ENCODE measurements around the gene PKN1. TPM values are rescaled to one million over a fixed set of nuclear protein-coding genes. Genes with fewer than 3 reads are reported as not detected.
A peak's percentile ranks its signal among the peaks of the same experiment; 100 is the strongest.

Gene PKN1
- total and polyA plus RNA-seq, 4 donors = 13.7 to 41.6 (median 22.3) TPM

GRCh38 chr19:14418856-14419105 is 14.3 kb upstream of the PKN1 start:
- Histone ChIP-seq H3K4me3 (ENCODE audit: low read depth in 1 of 3, low read length in 3 of 3) (peak overlapping the region; percentile 76 to 78 (median 77)), H3K9ac (ENCODE audit: low read depth in 1 of 2, low read length in 2 of 2) (peak overlapping the region; percentile 51 to 60), H3K4me1 (ENCODE audit: control insufficient read depth in 4 of 4, insufficient read depth in 4 of 4, low read length in 3 of 4) (peaks cover 3 to 17% (median 6%) of the 10 kb centered on the region in 4 donors), H3K27me3 (ENCODE audit: control insufficient read depth in 4 of 4, insufficient read depth in 4 of 4, low read length in 3 of 4) (no peaks in the 10 kb centered on the region), H3K27ac (ENCODE audit: low read depth in 1 of 2, low read length in 2 of 2) (peak overlapping the region; percentile 76 to 82), H3K9me3 (ENCODE audit: control insufficient read depth in 4 of 4, low read length in 3 of 4) (no peaks in the 10 kb centered on the region), H3K36me3 (ENCODE audit: control insufficient read depth in 4 of 4, insufficient read depth in 3 of 4, low read depth in 1 of 4, low read length in 3 of 4) (no peaks in the 10 kb centered on the region)
- TF ChIP-seq ZBTB33 (IDR thresholded peaks at IDR 0.05) (no peak), FOXA2 (IDR thresholded peaks at IDR 0.05) (no peak), REST (IDR thresholded peaks at IDR 0.05) (no peak)
- WGBS = under 1% methylated on average over 23 of the region's 23 CpGs
- DNase-seq (ENCODE audit: low spot score) = no peak

GRCh38 chr19:14419106-14419813 is 13.8 kb upstream of the PKN1 start, which contains the start of gene DDX39A:
Gene DDX39A, minus strand, starts transcription at chr19:14419341. Its CDS starts 6,121 bp downstream, at chr19:14413220.
- TF ChIP-seq CTCF (IDR thresholded peaks at IDR 0.05; ENCODE audit: low read depth, low read length, missing input control) (no peak), EGR1 (IDR thresholded peaks at IDR 0.05; ENCODE audit: low read depth in 2 of 2) (no peak), YY1 (IDR thresholded peaks at IDR 0.05) (peak; percentile 99), MAX (IDR thresholded peaks at IDR 0.05) (peak; percentile 82), RXRA (IDR thresholded peaks at IDR 0.05) (no peak), HNF4A (conservative IDR thresholded peaks at IDR 0.05) (no peak), JUND (IDR thresholded peaks at IDR 0.05) (no peak), REST (IDR thresholded peaks at IDR 0.05) (no peak), ATF3 (IDR thresholded peaks at IDR 0.05) (no peak), NR2F2 (IDR thresholded peaks at IDR 0.05) (no peak), RAD21 (IDR thresholded peaks at IDR 0.05) (no peak), HNF4G (IDR thresholded peaks at IDR 0.05) (no peak), FOXA1 (IDR thresholded peaks at IDR 0.05) (no peak), FOXA2 (IDR thresholded peaks at IDR 0.05) (no peak), TAF1 (conservative IDR thresholded peaks at IDR 0.05) (peak; percentile 93), GABPA (IDR thresholded peaks at IDR 0.05 in 1 of 2, conservative IDR thresholded peaks at IDR 0.05 in 1 of 2) (peak; percentile 17 to 86), SP1 (IDR thresholded peaks at IDR 0.05) (peak; percentile 97), ZBTB33 (IDR thresholded peaks at IDR 0.05) (no peak)
- Histone ChIP-seq H3K36me3 (ENCODE audit: control insufficient read depth in 4 of 4, insufficient read depth in 3 of 4, low read depth in 1 of 4, low read length in 3 of 4) (no peaks in the 10 kb centered on the region), H3K4me1 (ENCODE audit: control insufficient read depth in 4 of 4, insufficient read depth in 4 of 4, low read length in 3 of 4) (peaks cover 3 to 17% (median 6%) of the 10 kb centered on the region in 4 donors), H3K9ac (ENCODE audit: low read depth in 1 of 2, low read length in 2 of 2) (peak within 1 kb of the TSS; percentile 51 to 60), H3K27me3 (ENCODE audit: control insufficient read depth in 4 of 4, insufficient read depth in 4 of 4, low read length in 3 of 4) (no peaks in the 10 kb centered on the region), H3K27ac (ENCODE audit: low read depth in 1 of 2, low read length in 2 of 2) (peak within 1 kb of the TSS; percentile 82 to 84), H3K9me3 (ENCODE audit: control insufficient read depth in 4 of 4, low read length in 3 of 4) (no peaks in the 10 kb centered on the region), H3K4me3 (ENCODE audit: low read depth in 1 of 3, low read length in 3 of 3) (peak within 1 kb of the TSS; percentile 76 to 83 (median 78))
- peak; percentile 93 for DNase-seq (ENCODE audit: low spot score)
- WGBS = under 1% methylated on average over 57 of the region's 57 CpGs

Measured in liver (tissue), 9 donors.